Globus pallidus (tissue), 1 donor: ENCODE results near the gene CLEC18A.
"Not testable (repeated sequence)": the region's sequence is repeated elsewhere in the genome, so short reads cannot be mapped to it uniquely, and the experiment has no call there.

Source experiments
- DNase-seq: peaks from one replicate; pipeline ENCODE4 v3.0.0-alpha.2; 2015; ENCODE audit warnings: low spot score

The CLEC18A gene

DNA sequence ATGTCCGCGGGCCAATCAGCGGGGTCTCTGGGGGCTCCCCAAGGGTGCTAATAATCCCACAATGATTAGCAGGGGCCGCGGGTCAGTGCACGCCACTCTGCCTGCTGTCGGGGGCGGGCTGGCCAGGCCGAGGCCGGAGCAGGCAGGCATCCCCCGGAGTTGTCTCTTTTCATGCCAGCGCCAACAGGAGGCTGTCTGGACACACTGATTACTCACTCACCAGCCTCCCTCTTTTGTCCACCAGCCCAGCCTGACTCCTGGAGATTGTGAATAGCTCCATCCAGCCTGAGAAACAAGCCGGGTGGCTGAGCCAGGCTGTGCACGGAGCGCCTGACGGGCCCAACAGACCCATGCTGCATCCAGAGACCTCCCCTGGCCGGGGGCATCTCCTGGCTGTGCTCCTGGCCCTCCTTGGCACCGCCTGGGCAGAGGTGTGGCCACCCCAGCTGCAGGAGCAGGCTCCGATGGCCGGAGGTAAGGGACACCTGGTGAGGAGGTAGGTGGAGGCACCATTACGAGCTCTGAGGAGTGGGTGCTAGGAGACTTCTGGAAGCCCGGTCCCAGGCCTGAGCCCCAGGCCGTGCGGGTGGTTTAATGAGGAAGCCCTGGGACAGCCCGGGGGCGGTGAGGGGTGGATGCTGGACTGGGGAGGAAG is at the start of gene CLEC18A:
TSS of gene CLEC18A (plus strand) at position 318 of the 655 bp plus-strand sequence. CDS start at position 351, 33 bp downstream.
- DNase-seq = not testable (repeated sequence)

DNA sequence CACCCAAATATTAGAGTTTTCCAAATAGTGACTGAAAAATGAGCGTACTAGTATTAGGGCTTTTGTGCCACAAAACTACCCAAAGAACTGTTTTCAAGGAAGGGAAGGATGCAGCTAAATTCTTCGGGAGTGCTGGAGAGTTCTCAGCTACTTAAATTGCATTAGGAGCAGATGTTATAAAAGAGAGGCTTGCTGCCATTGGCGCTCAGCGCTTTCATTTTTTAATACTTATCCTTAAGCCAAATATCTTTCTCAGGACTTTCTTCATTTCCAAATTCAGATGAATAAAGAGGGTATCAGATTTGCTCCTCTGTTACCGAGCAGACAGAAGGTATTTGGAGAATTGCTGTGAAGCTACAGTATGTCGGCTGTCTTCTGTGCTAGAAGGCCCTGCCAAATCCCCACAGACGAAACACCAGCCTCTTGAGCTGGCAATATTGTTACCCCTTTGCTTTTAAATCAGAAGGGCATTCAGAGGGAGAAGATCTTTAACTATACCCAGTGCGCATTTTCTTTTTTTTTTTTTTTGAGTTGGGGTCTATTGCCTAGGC is 47.2 kb upstream of the CLEC18A start:
- no peak for DNase-seq

DNA sequence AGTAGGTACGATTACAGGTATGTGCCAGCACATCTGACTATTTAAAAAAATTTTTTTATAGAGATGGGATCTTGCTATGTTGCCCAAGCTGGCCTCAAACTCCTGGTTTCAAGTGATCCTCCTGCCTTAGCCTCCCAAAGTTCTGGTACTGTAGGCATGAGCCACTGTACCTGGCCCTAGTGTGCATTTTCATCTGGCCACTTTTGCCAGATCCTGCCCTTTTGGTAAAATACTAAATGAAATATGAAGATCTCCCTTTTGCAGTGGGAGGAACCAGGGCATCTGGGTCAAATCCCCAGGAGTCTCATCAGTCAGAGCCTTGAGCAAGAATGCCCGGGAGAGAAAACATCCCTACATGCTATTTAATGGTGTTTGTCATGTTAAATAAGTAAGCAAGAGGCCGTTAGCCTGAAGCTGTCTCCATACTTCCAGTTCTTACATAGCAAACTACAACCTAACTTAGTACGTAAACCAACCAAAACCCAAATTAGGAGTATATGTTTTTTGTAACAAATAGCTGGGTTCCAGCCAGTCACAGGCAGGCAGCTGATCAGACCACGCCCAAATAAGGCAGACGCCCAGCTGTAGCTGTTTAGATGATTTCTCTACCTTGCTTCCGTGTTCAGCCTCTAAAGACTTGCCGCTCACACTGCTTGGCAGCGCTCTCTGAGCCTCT is 46.5 kb upstream of the CLEC18A start:
- DNase-seq = no peak

DNA sequence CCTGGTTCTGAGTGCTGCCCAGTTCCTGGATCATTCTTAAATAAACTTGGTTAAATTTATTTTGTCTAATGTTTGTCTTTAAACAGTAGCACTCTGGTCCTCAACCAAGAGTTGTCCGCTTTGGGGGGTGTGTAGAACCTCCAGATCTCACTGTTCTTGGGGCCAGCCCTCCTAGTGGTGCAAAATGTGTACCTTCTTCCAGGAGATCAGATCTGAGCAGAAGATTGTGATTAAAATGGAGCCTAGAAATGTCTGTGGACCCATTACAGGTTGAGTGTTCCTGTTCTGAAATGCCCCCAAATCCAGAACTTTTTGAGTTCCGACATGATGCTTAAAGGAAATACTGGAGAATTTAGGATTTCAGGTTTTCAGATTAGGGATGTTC is 46.0 kb upstream of the CLEC18A start:
- no peak for DNase-seq

DNA sequence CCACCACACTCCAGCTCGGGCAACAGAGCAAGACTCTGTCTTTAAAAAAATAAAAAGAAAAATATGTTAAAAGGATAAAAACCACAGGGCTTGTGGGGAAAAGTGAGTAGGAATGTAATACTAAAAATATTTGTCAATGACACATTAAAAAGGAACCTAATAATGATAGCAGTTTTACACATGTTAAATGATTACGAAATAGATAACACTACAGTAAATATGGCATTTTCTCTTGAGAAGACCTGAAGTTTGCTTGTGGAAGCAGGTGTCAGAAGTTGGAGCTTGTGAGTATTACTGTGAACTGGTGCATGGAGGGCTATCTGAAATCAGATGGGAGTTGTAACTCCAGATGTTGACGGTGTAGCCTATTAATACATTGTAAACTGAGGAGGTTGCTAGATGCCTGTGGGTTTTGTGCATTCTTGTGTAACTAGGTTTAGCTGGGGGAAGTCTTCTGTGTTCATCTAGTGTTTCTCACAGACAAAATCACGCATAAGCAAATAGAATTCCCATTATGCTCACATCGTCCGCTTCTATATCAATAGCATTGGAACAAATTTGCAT is 44.2 kb upstream of the CLEC18A start:
- no peak for DNase-seq

DNA sequence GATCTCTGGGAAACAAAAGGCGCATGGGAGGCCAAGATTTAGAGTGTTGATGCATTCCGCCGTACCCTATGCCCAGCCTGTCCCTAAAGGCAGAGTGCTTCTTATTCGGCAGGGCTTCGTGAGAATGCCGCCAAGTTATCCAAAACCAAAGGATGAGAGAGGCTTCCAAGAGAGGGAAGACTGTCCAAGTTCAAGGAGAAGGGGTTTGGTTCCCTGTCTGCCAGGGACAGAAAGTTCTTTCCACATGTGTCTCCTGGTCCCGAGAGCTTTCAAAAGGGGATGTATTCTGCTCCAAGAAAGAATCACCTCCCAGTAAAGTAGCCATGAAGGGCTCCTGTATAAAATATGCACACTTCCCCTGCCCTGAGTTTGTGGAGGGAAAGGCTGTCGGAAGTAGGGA is 42.1 kb upstream of the CLEC18A start:
- DNase-seq = no peak

DNA sequence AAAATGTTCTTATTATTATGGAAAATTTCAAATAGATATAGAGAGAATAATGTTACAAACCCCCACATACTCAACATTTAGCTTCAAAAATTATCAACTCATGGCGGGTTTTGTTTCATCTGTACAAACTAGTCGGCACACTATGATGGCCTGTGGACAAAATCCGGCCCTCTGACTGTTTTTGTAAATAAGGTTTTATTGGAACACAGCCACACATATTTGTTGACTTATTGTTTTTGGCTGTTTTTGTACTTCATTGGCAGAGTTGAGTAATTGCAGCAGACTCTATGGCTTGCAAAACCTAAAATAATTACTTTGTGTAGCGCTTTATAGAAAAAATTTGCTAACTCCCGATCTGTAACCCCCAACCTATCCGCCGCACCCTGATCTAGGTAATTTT is 41.4 kb upstream of the CLEC18A start:
- no peak for DNase-seq

DNA sequence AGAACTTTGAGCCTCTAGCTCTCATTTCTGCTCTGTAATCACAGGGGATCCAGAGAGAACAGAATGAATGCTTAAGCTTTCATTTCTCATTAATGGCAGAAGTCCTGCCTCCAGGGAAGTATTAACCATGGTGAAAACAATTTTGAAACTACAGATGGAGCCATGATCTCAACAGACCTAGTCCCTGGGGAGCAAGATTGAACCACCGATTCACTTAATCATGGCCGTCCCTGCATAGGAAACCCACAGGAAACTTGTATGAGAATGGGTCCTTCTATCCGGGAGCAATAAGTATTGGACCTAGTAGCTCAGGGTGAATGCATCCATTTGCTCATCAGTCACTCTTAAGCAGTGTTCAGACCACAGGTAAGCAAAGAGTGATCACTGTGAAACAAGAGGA is 40.2 kb upstream of the CLEC18A start:
- DNase-seq = no peak

DNA sequence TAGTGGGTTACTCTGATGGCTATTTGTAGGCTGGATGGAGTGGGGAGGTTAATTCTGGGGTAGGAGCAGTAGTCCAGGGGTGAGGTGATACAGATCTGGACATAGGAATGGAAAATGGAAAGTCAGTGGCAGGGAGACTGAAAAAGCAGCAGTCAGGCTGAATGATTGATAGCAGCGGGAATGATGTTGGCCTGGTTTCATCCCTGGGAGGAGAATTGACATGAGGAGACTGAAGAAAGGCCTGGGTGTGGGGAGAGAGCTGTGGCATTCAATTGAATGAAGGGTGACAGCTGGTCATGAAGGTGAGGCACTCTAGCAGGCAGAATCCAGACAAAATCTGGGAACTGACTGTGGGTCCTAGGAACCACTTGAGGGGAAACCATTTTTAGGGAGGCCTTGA is 34.7 kb upstream of the CLEC18A start:
- no peak for DNase-seq

DNA sequence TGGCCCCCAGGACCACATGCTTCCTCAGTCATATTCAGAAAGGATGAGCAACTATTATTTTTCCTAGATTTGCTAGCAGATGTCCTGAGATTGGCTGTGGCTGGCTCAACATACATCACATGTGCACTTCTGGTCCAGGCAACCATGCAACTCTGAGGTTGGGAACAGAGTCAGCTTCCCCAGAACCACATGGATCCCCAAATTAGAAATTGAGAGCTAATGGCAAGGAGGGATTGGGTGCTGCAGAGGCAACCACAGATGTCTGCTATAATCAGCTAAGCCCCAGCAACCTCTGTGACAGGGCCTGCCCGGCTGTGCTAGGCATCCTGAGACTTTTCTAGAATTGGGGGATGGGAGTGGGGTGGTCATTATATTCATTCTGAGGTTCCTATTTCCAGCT is 33.8 kb upstream of the CLEC18A start:
- no peak for DNase-seq

DNA sequence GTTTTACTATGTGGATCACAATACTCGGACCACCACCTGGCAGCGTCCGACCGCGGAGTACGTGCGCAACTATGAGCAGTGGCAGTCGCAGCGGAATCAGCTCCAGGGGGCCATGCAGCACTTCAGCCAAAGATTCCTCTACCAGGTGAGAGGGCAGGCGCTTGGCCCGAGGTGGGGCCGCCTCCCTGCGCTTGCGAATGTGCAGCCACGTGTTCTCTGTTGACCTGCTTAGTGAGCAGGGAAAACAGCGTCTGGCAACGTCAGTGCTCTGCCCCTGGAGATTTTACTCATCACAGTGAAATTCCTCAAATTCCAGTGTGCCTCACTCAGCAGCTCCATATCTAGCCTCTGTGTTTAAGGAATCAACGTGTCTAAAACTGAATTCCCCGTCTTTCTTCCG is 33.4 kb upstream of the CLEC18A start:
- DNase-seq = no peak

DNA sequence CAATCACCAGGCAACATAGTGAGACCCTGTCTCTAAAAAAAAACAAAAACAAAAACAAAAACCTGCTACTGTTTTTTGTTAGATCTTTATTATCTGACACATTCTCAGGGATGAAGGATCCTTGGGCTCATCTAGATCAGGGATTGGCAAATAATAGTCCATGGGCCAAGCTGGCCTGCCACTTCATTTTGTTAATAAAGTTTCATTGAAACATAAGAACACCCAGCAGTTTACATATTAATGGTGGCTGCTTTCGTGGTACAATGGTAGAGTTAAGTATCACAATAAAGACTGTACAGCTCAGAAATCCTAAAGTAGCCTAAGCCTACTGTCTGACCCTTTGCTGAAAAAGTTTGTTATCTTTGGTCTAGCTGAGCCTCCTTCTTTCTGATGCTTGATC is 32.9 kb upstream of the CLEC18A start:
- no peak for DNase-seq

DNA sequence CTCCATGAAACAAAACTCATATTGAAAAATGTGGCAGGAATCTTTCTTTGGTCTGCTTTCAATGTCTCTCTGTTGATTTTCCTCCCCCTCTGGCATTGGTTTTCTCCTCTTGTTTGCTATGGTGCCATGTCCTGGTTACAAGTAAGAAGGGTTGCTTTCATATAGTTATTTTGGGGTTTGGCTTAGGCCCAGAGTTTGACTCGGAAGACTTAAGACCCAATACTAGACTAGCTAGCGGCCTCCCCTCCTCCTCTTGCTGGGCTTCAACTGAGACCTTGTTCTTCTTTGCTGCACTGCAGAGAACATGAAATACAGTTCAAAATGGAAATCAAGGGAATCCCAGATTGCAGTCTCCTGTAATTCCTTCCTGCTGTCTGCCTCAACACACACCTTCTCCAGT is 30.0 kb upstream of the CLEC18A start:
- DNase-seq = peak; percentile 39

DNA sequence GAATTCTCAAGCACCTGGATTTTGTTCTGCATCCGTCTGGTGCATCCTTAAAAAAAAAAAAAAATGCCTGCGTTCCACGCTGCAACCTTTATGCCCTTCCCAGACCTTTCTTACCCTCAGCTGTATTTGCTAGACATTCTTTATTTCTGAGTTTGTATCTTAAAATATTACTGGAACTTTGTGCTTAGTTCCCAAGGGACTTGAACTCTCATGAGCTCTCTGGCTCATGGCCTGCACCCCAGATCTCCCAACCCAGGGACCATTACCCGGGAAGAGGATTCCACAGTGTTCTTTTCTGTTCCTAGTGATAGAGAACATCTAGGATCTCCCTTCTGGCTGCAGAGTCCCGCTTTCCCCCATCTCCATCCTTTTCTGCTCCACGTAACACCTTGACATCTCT is 28.9 kb upstream of the CLEC18A start:
- no peak for DNase-seq

DNA sequence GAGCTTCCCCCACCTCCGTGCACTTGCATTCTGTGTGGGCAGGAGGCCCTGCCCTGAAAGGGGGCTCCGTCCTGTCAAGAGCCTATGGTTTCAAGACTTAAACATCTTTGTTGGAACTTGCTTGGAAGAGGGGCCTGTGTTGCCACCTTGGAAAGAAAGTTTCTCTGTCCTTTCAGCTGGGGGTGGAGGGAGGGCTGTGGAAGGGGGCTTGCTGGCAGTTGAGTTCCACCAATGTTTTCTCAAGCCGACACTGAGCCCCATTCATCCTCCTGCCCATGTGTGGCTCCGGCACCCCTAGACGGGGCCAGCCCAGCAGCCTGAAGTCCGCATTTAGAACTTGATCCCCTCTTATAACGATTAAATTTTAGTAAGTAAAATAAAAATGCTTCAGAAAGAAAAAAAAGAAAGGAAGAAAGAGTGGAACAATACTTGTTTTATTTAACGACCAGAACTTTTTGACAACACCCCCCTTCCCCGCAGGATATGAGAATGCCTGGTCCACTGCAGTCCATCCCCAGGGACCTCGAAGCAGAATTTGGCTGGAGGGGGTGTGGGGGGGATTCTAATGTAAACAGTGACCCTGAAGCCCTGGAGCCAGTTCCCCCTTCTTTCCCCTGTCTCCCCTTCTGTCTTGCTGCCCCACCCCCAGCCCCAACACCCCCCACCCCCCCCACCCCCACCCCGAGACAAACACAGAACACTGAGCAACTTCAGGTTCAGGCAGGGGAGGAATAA is 26.9 kb upstream of the CLEC18A start:
- no peak for DNase-seq

DNA sequence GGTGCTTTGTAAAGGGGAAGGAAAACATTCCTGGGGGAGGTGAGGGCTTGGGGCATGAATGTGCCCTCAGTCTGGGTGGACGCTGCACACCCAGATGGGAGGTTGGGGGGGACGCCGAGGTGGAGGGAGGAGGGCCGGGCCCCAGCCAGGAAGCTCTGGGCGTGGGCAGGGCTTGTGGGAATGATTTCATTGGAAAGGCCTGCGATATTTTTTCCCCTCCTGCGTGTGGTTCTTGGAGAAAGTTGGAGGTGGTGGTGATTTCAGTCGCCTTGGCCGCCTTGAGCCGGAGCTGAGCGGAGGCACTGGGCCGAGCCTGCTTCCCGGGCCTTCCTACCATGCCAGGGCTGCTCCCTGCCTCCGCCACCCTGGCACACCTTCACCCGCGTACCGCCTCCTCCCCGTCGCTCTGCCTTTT is 26.4 kb upstream of the CLEC18A start:
- no peak for DNase-seq

DNA sequence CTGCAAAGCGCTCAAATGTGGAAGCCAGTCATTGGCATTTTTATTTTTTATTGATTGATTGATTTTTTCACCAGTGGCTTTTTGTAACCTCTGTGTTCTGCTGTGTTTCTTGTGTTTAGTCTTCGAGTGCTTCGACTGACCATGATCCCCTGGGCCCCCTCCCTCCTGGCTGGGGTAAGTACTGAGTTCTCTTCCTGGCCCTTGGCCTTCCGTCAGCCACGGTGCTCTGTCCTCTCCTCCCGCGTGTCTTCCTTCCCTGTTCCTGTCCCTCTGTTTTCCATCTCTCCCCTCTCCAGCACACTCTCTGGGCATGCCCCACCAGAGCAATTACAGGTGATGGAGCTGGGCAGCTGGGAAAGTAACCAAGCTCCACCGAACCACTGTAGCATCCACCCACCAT is 25.8 kb upstream of the CLEC18A start:
- no peak for DNase-seq

DNA sequence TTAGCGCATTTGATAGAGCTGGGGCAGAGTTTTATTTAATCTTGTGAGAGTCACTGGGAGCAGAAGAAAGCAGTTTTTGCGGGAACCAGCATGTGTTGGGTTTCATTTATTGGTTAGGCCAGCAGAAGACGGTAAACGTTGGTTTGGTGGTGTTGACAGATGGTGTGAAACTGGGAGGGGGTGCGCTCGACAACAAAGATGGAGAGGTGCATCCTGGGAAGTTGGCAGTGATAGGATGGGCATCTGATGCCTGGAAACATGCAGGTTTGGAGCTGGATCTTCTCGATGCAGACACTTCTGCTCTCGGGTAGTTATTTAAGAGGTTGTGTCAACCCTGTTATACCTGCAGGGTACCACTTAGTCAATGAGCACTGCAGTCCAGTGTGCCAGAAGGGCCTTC is 24.9 kb upstream of the CLEC18A start:
- DNase-seq = no peak

DNA sequence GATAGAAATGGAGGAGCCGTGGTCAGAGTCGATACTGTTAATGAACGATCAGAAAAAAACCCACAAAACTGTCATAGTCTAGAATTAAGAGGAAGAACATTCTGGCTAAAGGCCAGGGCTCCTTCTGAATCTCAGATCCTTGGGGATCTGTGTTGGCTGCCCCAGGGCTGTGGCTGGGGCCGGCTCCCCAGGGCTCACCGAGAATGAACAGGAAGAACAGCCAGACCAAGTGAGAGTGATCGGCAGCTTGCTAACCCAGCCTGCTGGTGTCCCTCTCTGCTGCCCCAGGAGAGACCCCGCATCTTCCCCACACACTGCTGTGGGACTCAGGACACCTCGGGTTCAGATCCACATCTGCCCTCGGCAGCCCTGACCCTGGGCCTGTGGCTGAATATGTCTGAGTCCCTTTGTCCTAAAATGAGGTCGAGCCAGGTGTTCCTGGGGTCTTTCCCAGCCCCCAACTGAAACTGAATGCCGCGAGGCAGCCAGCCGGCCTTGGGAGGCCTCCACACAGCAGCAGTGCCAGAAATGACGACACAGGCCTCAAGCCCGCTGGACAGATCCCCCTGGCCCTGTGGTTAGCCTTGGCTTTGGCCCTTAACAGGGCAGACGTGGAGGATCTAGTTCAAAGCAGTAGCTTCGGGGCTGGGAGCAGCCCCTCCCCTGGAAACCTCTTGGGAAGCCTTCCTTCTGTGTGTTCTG is 23.9 kb upstream of the CLEC18A start:
- peak; percentile 73 for DNase-seq

DNA sequence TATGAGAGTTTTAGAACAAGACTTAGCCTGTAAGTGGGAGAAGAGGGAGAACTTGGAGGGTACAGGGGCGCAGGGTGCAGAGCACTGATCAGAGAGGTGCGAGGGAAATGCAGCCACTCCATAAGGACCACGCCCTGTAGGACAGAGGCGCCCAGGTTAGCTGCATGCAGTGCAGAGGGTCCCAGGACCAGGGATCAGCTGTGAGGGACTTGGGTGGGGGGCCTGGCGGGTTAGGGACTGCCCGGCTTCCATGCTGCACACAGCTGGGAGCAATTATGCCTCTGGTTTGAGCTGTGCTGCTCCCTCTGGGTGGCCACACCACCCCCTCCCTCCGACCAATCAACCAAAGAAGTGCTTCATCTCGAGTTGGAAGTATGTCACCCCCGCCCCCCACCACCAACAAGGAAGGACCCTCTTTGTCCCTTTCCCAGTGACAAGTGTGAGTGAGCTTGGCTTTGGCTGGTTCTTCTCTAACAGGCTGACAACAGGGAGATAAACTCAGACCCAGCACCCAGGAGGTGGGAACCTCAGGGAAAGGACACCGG is 22.2 kb upstream of the CLEC18A start:
- DNase-seq = no peak

DNA sequence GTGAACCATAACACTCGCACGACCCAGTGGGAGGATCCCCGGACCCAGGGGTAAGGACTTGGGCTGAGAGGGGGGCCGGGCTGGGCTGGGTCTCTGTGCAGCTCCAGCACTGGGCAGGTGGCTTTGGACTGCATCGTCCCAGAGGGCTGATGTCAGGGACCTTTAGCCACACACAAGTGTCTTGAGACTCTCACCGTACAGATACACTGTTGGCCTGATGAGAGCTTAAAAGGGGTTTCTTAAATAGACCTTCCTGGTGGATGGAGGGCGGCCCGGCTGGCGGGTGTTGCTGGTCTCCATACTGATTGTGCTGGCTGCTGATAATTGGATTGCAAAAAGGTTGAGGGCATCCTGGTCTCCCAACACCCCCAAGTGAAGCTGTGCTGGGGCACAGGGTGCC is 21.7 kb upstream of the CLEC18A start:
- no peak for DNase-seq
